Superior temporal gyrus (tissue), 1 donor: ENCODE data around the gene ELAC2.

Experiments
- DNase-seq: peaks from one replicate; pipeline ENCODE4 v3.0.0-alpha.2; 2016; ENCODE audit errors: extremely low spot score

ELAC2 gene

DNA sequence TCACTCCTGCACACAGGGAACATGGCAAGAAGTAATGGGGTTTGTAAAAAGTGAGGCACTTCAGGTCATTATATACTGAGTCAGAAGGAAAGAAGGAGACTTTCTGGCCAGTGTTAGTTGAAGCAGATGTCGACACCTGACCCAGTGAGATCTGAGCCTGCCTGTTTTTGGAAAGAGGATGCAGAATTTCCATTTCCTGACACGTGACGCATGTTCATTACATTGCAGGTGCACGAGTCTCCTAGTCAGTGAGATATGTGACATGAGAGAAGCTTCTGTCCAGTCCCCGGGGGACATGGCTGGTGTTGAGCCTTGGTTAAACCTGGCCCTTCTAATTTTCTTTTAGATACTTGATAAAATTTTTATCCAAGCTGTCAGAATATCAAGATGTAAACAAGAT is 62.3 kb downstream of the ELAC2 start:
- no peak for DNase-seq

DNA sequence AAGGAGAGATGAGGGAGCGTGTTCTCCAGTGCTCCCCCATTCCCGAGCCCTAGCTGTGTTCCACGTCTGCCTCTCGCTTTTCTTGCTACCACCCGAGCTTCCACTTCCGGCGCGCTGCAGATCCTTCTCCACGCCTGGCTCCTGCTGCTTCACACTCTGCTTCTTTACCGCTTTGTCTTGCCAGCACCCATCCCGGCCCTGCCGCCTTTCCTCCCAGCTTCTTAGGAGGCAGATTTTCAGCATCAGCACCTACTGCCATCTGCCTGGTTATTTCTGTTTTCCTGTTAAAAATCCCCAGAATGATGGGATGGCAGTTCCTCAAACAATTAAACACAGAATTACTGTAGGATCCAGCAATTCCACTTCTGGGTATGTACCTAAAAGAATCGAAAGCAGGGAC is 64.7 kb downstream of the ELAC2 start:
- DNase-seq, result peak; percentile 44

DNA sequence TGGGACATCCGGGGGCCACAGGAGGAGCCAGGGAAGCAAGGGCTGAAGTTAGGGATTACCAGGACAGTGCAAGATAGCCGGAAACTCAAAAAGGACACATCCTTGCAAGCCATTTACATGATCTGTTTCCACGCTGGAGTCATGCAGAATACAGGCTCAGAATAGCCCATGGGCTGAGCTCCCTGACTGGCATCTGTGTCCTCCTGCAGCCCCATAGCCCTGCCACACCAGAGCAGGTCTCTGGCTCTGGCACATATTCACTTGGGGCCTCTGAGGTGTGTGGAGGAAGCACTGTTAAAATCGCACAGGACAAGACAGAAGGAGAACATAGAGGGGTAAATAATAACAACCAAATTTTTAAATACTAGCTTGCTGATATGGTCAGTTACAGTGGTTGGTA is 65.8 kb downstream of the ELAC2 start:
- DNase-seq, result no peak

DNA sequence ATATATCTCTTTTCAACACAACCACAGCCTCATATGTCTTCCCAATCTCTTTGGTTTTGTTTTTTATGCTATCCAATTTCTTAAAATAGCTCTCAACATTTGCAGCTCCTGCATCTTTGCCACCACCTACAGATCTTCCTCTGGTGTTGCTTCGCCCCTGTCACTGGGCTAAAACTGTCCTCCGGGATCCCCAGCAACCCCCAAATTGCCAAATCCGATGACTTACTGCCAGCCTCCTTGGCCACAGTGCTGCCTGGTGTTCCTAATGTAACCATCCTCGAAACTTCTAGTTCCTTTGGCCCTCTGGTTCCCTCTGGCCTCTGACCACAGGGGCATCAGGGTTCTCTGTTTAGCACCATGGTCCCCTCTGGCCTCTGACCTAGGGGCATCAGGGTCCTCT is 70.8 kb downstream of the ELAC2 start:
- DNase-seq, result no peak
